Muscle layer of colon (tissue), 2 donors: Measurements from ENCODE around the gene TEPSIN.
A peak's percentile ranks its signal among the peaks of the same experiment; 100 is the strongest.
"Not testable (repeated sequence)": the region's sequence is repeated elsewhere in the genome, so short reads cannot be mapped to it uniquely, and the experiment has no call there.

ENCODE experiments used
- H3K27ac ChIP-seq: one replicate; pipeline ENCODE4 v1.7.0; 2013; ENCODE audit warnings: low read depth, mild to moderate bottlenecking, low read length, moderate library complexity
- H3K27me3 ChIP-seq, 2 donors: one replicate each; pipeline ENCODE4 v1.7.0; 2013; ENCODE audit warnings: low read length in 2 of 2, mild to moderate bottlenecking in 2 of 2; ENCODE audit not compliant: insufficient read depth in 2 of 2, control insufficient read depth in 1 of 2
- H3K36me3 ChIP-seq: one replicate; pipeline ENCODE4 v1.7.0; 2013; ENCODE audit warnings: mild to moderate bottlenecking, low read length; ENCODE audit not compliant: insufficient read depth
- H3K4me1 ChIP-seq: one replicate; pipeline ENCODE4 v1.7.0; 2013; ENCODE audit warnings: mild to moderate bottlenecking, low read length; ENCODE audit not compliant: insufficient read depth
- H3K4me3 ChIP-seq, 2 donors: one replicate each; pipeline ENCODE4 v1.7.0; 2013; ENCODE audit warnings: low read length in 2 of 2, low read depth in 1 of 2, mild to moderate bottlenecking in 1 of 2, moderate library complexity in 1 of 2
- H3K9ac ChIP-seq: one replicate; pipeline ENCODE4 v1.7.0; 2013; ENCODE audit warnings: low read length
- H3K9me3 ChIP-seq: one replicate; pipeline ENCODE4 v1.7.0; 2013; ENCODE audit warnings: mild to moderate bottlenecking, low read length
- donor health status: abdominal sarcoma.
- donor health status: Adenocarcinoma of cecum.

Gene TEPSIN

DNA sequence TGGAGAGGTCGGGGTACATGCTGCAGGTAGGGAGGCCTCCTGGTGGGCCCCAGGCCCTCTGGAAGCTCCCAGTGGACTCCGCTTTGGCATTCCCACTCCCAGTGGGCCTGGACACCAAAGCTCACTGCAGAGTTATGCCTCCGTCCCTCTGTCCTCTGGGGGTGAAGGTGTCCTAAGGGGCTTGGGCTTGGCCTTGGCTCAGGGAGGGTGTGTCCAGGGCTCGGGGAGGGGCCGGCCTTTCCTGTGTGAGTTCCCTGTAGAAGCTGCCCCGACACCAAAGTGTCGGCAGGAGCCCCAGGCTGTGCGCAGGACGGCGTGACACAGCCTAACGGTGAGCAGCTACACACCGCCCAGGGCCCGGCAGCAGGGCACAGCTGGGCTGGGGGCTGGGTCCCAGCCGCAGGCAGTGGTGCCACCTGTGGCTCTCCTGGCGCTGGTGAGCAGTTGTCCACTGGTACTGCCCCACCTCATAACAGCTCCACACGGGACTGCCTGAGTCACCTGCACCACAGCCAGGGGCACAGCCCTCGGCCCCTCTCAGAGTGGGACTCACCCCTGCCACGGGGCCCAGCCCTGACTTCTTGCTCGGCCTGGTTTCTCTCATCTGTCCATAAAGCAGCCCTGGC, 6.1 kb downstream of the TEPSIN start:
- H3K27me3 ChIP-seq = no peaks in the 10 kb centered on the region
- H3K9ac ChIP-seq = no peak overlapping the region
- H3K36me3 ChIP-seq = peaks cover 13% of the 10 kb centered on the region
- H3K9me3 ChIP-seq = no peaks in the 10 kb centered on the region
- H3K4me3 ChIP-seq = no peak overlapping the region
- no peak overlapping the region for H3K27ac ChIP-seq
- H3K4me1 ChIP-seq = peaks cover 10% of the 10 kb centered on the region

DNA sequence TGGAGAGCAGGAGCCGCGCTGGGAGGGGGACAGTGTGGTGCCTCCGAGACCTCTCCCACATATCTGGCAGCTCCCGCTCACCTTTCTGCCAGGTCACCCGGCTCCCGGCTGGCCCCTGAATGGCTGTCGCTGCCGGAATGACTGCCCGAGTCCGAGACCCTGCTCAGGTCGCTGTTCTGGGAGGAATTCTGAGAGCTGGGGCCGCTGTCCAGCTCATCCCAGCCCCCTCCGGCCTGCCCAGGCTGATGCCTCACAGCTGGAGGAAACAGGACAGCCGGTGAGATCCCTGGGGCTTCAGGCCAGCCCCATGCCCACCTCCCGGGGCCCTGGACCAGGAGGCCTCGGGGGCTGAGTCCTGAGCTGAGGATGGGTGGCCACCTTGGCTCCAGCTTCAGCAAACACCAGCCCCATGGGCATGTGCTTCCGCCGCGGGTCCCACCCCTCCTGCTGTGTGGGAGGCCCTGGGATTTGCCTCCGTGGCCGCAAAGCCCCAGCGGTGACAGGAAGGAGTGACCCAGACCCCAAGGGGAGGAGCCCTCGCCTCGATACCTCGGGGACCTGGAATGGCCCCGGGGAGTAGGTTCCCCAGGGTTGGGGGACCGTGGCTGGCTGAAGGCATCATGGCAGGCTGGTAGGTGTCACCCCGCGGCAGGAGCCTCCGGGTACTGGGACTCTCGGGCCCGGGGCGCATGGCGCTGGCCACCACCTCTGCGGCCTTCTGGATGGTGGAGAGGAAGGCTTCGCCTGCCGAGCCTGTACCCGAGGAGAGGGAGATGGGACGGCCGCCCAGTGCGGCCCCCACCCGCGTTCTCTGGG, 6.9 kb downstream of the TEPSIN start:
- Histone ChIP-seq H3K9me3 (no peaks in the 10 kb centered on the region), H3K4me3 (no peak overlapping the region), H3K4me1 (peaks cover 3% of the 10 kb centered on the region), H3K27me3 (no peaks in the 10 kb centered on the region), H3K9ac (no peak overlapping the region), H3K27ac (no peak overlapping the region), H3K36me3 (peaks cover 13% of the 10 kb centered on the region)

DNA sequence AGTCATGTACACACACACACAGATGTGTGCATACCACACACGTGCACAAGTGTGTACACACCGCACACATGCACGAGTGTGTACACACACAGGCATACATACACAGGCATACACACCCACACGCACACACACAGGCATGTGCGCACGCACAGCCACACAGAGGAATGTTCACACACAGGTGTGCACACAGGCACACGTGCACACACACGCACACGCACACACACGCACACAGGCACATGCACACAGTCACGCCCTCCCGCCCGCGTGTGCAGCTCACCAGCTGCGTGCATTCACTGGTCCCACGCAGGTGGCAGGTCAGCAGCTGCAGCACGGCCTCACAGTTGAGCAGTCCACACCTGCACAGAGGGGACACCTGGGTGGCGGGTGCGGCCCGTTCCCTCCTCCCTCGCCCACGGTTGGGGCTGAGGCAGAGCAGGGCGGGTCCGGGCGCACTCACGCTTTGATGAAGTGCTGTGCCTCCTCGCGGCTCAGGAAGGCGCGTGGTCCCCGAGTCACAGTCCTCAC, 7.7 kb downstream of the TEPSIN start:
- no peaks in the 10 kb centered on the region for H3K27me3 ChIP-seq

DNA sequence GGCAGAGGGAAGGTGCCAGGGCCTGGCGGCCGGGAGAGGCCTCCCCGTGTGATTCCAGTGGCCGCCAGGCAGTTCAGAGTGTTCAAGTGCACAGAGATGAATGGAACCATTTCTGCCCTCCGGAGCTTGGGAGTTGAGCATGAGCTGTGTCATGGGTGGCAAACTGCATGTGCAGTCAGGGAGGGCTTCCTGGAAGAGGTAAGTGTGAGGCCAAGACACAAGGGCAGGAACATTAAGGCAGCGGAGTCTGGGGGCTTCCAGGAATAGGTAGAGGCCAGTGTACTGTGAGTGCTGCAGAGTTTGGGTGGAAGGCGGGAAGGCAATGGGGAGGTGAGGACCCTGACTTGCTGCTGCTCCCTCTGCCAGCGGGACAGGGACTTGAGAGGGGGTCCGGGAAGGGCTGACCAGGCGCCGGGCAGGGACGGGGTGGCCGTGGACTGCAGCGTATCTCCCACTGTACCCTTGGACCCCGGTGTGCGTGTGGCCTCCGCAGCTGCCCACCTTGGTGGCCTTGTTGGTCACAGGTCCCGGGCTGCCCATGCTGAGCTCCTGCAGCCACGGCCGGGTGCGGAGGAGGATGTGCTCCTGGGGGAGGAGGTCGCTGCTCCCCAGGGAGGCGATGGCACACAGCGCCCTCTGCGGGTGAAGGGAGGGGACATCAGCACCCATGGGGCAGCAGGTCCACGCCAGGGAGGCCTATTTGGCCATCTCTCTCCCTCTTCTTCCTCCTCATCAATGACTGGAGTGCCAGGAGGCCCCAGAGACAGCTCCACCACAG, 8.6 kb downstream of the TEPSIN start:
- no peaks in the 10 kb centered on the region for H3K4me1 ChIP-seq
- no peak overlapping the region for H3K4me3 ChIP-seq
- H3K9me3 ChIP-seq = no peaks in the 10 kb centered on the region
- no peak overlapping the region for H3K27ac ChIP-seq
- H3K36me3 ChIP-seq = peaks cover 13% of the 10 kb centered on the region
- no peaks in the 10 kb centered on the region for H3K27me3 ChIP-seq
- H3K9ac ChIP-seq = no peak overlapping the region

More for the DNA sequence above, 7.7 kb downstream of the TEPSIN start:
- Histone ChIP-seq H3K9me3 (no peaks in the 10 kb centered on the region), H3K36me3 (peaks cover 13% of the 10 kb centered on the region), H3K9ac (no peak overlapping the region), H3K4me1 (no peaks in the 10 kb centered on the region), H3K27ac (no peak overlapping the region), H3K4me3 (no peak overlapping the region)

DNA sequence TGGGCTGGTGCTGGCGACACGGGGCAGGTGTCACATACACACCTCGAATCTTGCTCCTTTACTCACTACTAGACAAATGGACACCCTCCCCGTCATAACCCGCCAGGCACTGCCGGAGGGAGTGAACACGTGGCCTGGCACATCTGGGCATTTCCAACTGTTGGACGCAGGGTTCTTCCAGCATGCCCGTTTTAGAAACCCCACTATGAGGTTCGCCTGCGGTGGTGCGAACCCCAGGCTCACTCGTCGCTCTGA, 9.3 kb downstream of the TEPSIN start:
- Histone ChIP-seq H3K4me1 (no peaks in the 10 kb centered on the region), H3K27ac (no peak overlapping the region), H3K9me3 (no peaks in the 10 kb centered on the region), H3K4me3 (no peak overlapping the region), H3K36me3 (peaks cover 13% of the 10 kb centered on the region), H3K9ac (no peak overlapping the region), H3K27me3 (no peaks in the 10 kb centered on the region)

DNA sequence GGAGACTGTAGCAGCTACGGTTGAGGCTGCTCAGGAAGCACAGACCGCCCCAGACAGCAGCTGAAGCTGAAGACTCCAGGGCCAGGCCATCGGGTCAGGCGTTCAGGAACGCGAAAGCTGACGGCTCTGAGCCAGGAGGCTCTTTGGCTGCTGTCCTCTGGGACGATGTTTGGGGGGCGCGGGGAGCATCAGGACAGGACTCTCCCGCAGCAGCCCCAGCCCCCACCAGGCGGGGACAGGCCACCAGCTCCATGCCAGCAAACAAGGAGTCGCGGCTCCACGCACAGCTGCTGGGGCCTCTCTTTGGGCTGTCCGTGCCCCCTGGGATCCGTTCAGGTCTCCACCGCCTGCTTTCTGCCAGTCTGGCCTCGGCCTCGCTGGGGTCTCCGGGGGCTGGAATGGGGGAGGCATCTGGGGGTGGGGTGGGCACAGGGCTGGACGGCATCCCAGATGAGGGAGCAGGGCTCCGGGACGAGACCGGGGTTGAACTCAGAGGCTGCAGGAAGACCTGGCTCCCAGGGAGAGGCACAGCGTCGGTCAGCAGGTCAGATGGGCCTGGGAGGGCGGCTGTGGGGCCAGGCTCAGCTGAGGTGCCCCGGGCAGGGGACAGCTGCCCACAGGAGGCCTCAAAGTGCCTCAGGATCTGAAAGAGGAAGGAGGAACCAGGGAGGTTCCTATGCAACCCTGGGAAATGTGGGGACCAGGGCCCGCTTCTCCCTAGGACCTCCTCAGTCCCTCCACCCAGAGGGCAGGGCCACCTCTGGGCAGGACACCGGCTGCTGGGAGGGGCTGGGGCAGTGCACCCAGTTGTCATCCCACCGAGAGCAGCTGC, 9.8 kb downstream of the TEPSIN start:
- no peak overlapping the region for H3K27ac ChIP-seq
- no peaks in the 10 kb centered on the region for H3K27me3 ChIP-seq
- H3K9ac ChIP-seq = no peak overlapping the region
- H3K36me3 ChIP-seq = peaks cover 13% of the 10 kb centered on the region
- H3K4me3 ChIP-seq = no peak overlapping the region
- no peaks in the 10 kb centered on the region for H3K4me1 ChIP-seq
- H3K9me3 ChIP-seq = no peaks in the 10 kb centered on the region

DNA sequence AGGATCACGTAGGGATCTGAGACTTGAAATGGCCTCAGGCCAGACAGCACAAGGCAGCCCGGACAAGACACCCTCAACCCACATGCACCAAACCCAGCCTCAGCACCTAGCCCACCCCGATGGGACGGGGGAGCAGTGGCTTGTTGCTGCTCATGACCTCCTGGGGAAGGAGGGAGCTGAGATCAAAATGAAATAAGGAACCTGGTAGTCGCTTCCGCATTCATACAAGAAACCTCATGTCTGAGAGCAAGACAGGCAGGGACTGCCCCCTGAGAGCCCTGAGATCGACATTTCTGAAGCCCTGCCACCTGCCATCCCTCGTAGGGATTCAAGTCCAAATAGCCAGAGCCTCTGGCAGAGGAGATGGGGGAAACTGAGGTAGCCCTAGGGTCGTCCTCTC, 10.4 kb downstream of the TEPSIN start:
- Histone ChIP-seq H3K4me1 (no peaks in the 10 kb centered on the region), H3K9ac (no peak overlapping the region), H3K27ac (no peak overlapping the region), H3K36me3 (peaks cover 13% of the 10 kb centered on the region), H3K4me3 (no peak overlapping the region), H3K9me3 (no peaks in the 10 kb centered on the region), H3K27me3 (no peaks in the 10 kb centered on the region)

DNA sequence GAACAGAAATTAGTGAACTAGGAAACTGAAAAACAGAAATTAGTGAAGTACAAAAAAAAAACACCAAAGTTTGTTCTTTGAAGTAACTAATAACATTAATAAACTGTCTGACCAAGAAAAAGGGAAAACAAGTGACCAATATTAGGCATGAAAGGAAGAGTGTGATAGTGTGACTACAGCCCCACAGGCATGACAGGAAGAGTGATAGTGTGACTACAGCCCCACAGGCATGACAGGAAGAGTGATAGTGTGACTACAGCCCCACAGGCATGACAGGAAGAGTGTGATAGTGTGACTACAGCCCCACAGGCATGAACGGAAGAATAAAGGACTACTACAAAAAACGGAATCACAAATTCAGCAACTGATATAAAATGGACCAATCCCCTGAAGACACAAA, 11.2 kb downstream of the TEPSIN start:
- peaks cover 13% of the 10 kb centered on the region for H3K36me3 ChIP-seq
- not testable (repeated sequence) for H3K27ac ChIP-seq, H3K9ac ChIP-seq, H3K4me3 ChIP-seq, H3K9me3 ChIP-seq, H3K4me1 ChIP-seq, H3K27me3 ChIP-seq

DNA sequence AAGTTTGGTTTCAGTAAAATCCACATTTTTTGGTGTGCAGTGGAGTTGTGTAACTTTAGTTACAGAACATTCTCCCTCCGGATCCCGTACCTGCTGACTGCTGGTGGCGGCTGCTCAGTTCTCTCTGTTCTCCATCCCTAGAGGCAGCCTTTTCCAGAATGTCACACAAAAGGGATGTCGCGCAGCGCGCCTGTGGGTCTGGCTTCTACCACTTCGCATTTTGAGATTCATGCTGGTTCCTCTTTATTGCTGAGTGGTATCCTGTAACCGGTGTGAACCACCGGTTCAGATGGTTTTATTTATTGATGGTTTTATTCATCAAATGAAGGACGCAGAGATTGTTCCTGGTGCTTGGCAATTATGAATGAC, 15.1 kb downstream of the TEPSIN start:
- peaks cover 14% of the 10 kb centered on the region for H3K4me1 ChIP-seq
- H3K36me3 ChIP-seq = no peaks in the 10 kb centered on the region
- H3K9me3 ChIP-seq = no peaks in the 10 kb centered on the region
- peak overlapping the region; percentile 61 for H3K27ac ChIP-seq
- H3K4me3 ChIP-seq = peak overlapping the region; percentile 44 to 49
- no peaks in the 10 kb centered on the region for H3K27me3 ChIP-seq
- H3K9ac ChIP-seq = peak overlapping the region; percentile 21

DNA sequence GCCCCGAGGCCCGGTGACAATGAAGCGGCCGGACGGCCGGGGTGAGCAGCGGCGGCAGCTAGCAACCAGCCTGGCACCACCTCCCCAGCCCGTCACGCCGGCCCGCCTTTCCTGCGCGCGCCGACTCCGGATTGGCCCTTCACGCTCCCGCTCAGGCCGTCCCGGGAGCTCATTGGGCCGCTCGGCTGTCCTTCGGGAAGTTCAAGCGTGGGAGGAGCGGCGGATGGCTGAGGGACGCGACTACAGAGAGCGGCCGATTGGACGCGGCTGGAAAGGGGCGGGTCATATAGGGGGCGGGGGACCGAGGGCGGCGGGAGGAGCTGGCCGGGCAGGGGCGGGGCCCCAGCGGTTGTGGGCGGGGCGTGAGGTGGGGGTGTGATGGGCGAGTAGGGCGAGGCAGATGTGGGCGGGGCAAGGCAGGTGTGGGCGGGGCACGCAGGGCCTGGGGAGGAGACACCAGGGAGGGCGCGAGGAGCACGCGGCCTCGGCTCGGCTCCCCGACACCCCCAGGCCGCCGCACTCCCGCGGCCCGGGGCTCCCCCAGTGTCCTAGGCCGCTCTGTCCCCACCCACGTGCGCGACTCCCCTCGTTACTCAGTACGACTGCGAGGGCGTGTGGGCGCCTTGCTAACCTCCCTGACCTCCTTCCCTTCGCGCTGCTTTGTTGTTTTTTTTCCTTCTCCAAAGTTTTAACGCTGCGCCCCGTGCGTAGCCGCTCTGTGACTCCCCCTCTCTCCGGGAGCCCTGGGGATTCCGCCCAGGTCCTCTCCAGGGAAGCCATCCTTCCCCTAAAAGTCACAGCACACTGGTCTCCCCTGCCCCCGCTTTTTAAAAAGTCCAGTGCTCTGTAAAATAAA, 15.7 kb downstream of the TEPSIN start, which contains the start of gene CEP131:
Gene CEP131 (minus strand): TSS at position 60 of the 856 bp plus-strand sequence. CDS start 2,909 bp downstream, outside the sequence.
- H3K27me3 ChIP-seq = no peaks in the 10 kb centered on the region
- peak within 1 kb of the TSS; percentile 61 for H3K27ac ChIP-seq
- H3K9ac ChIP-seq = peak within 1 kb of the TSS; percentile 61
- H3K4me3 ChIP-seq = peak within 1 kb of the TSS; percentile 65 to 89
- peaks cover 14% of the 10 kb centered on the region for H3K4me1 ChIP-seq
- H3K36me3 ChIP-seq = no peaks in the 10 kb centered on the region
- H3K9me3 ChIP-seq = no peaks in the 10 kb centered on the region
